H1 (cell line): Measurements from ENCODE around the gene ZNF200. TPM values are rescaled to one million over a fixed set of nuclear protein-coding genes. Genes with fewer than 3 reads are reported as not detected.

ENCODE experiments used
- CTCF ChIA-PET: fragments of 300-600 bp; sonication (Branson Sonifier 250); formaldehyde crosslinking; loops from one replicate; lab custom pipeline; 2021; ENCODE audit not compliant: partially characterized antibody; lab: Charles Lee
- POLR2A ChIA-PET: fragments of 300-600 bp; sonication (Branson Sonifier 250); formaldehyde crosslinking; loops from one replicate; lab custom pipeline; 2021; ENCODE audit warnings: inconsistent platforms; ENCODE audit not compliant: partially characterized antibody; lab: Charles Lee
- DNase-seq, 2 experiments: peaks; one replicate each; pipeline versions ENCODE4 v3.0.0 to v3.0.0-alpha.2; 2010 to 2022; ENCODE audit warnings: low spot score in 2 of 2, low read depth in 1 of 2, mixed read lengths in 1 of 2
- FAIRE-seq: peaks from 2 replicates; lab custom pipeline; 2011; peaks lifted over from hg19 to GRCh38; lab: Jason Lieb, UNC
- H2AFZ ChIP-seq: 2 replicates; pipeline ENCODE4 v1.8.1; 2012; ENCODE audit warnings: low read length, inconsistent platforms
- H2AK5ac ChIP-seq: 2 replicates; pipeline ENCODE4 v1.6.1; 2013; ENCODE audit warnings: low read depth, low read length
- H2BK120ac ChIP-seq: replicated peaks from 2 replicates; pipeline ENCODE3; 2013; ENCODE audit warnings: low read depth, low read length, inconsistent platforms
- H2BK12ac ChIP-seq: 2 replicates; pipeline ENCODE4 v1.6.1; 2013; ENCODE audit warnings: low read depth, low read length
- H2BK15ac ChIP-seq: 2 replicates; pipeline ENCODE4 v1.6.1; 2013; ENCODE audit warnings: low read length
- H2BK20ac ChIP-seq: 2 replicates; pipeline ENCODE4 v1.6.1; 2013; ENCODE audit warnings: low read length
- H2BK5ac ChIP-seq: 2 replicates; pipeline ENCODE4 v1.6.1; 2013; ENCODE audit warnings: low read depth, low read length
- H3K14ac ChIP-seq: 2 replicates; pipeline ENCODE4 v1.6.1; 2013; ENCODE audit warnings: inconsistent platforms; ENCODE audit not compliant: insufficient read length
- H3K18ac ChIP-seq: 2 replicates; pipeline ENCODE4 v1.6.1; 2013; ENCODE audit warnings: low read length; ENCODE audit errors: extremely low read depth
- H3K23ac ChIP-seq: 2 replicates; pipeline ENCODE4 v1.6.1; 2013; ENCODE audit warnings: inconsistent platforms; ENCODE audit not compliant: insufficient read length
- H3K23me2 ChIP-seq: 2 replicates; pipeline ENCODE4 v1.6.1; 2013; ENCODE audit warnings: low read depth, low read length
- H3K27ac ChIP-seq: 2 replicates; pipeline ENCODE4 v1.6.1; 2011; ENCODE audit warnings: low read depth, low read length, inconsistent platforms
- H3K27me3 ChIP-seq, 4 experiments: replicated peaks in 1 of 4; 1 replicate in 1 of 4; 2 replicates in 3 of 4; pipeline versions ENCODE4 v1.6.1 to v1.8.1; 2011 to 2013; ENCODE audit warnings: low read length in 3 of 4, mild to moderate bottlenecking in 3 of 4, inconsistent platforms in 2 of 4, mixed read lengths in 2 of 4, moderate library complexity in 1 of 4; ENCODE audit not compliant: control insufficient read depth in 3 of 4, insufficient read depth in 3 of 4; ENCODE audit errors: extremely low read depth in 1 of 4
- H3K36me3 ChIP-seq, 4 experiments: 2 replicates each; pipeline versions ENCODE4 v1.6.1 to v1.8.1; 2011 to 2013; ENCODE audit warnings: mild to moderate bottlenecking in 4 of 4, low read length in 3 of 4, moderate library complexity in 2 of 4, control low read depth in 1 of 4, inconsistent platforms in 1 of 4; ENCODE audit not compliant: insufficient read depth in 4 of 4, control insufficient read depth in 2 of 4
- H3K4ac ChIP-seq: replicated peaks from 2 replicates; pipeline ENCODE3; 2013; ENCODE audit warnings: low read length, low read depth, mixed read lengths, inconsistent platforms; ENCODE audit not compliant: insufficient read length
- H3K4me1 ChIP-seq, 4 experiments: replicated peaks in 1 of 4; 1 replicate in 1 of 4; 2 replicates in 3 of 4; pipeline versions ENCODE4 v1.6.1 to v1.8.1; 2011 to 2013; ENCODE audit warnings: low read length in 3 of 4, inconsistent platforms in 2 of 4, mixed read lengths in 1 of 4; ENCODE audit not compliant: insufficient read depth in 4 of 4, control insufficient read depth in 3 of 4
- H3K4me2 ChIP-seq, 2 experiments: 2 replicates each; pipeline versions ENCODE4 v1.6.1 to v1.8.1; 2011 to 2013; ENCODE audit warnings: low read depth in 2 of 2, low read length in 2 of 2, control low read depth in 1 of 2, inconsistent platforms in 1 of 2, mild to moderate bottlenecking in 1 of 2; ENCODE audit not compliant: insufficient read depth in 1 of 2
- H3K4me3 ChIP-seq, 4 experiments: fragments of 200-600, 300-600 bp in 1 of 4; sonication (generic), shearing (Covaris generic), sonication (Bioruptor Twin) in 1 of 4; 2 replicates each; pipeline versions ENCODE4 v1.5.1 to v1.8.1; 2011 to 2016; ENCODE audit warnings: low read length in 4 of 4, low read depth in 3 of 4, control low read depth in 2 of 4, inconsistent platforms in 2 of 4, mild to moderate bottlenecking in 2 of 4, mixed read lengths in 1 of 4, moderate library complexity in 1 of 4; ENCODE audit not compliant: insufficient read depth in 2 of 4; ENCODE audit errors: extremely low read depth in 1 of 4
- H3K56ac ChIP-seq: replicated peaks from 2 replicates; pipeline ENCODE3; 2013; ENCODE audit warnings: low read depth, mild to moderate bottlenecking, mixed read lengths, low read length, inconsistent platforms; ENCODE audit not compliant: insufficient read length
- H3K79me1 ChIP-seq: 2 replicates; pipeline ENCODE4 v1.6.1; 2013; ENCODE audit warnings: low read depth, low read length, control low read depth
- H3K79me2 ChIP-seq, 2 experiments: 2 replicates each; pipeline versions ENCODE4 v1.6.1 to v1.8.1; 2012 to 2013; ENCODE audit warnings: low read length in 2 of 2, mild to moderate bottlenecking in 2 of 2, inconsistent platforms in 1 of 2; ENCODE audit not compliant: insufficient read depth in 2 of 2, control insufficient read depth in 1 of 2
- H3K9ac ChIP-seq, 4 experiments: replicated peaks in 1 of 4; 1 replicate in 1 of 4; 2 replicates in 3 of 4; pipeline versions ENCODE4 v1.6.1 to v1.8.1; 2011 to 2013; ENCODE audit warnings: low read depth in 3 of 4, low read length in 3 of 4, control low read depth in 2 of 4, mild to moderate bottlenecking in 2 of 4, moderate library complexity in 2 of 4, inconsistent platforms in 1 of 4; ENCODE audit errors: extremely low read depth in 1 of 4
- H3K9me3 ChIP-seq, 2 experiments: 2 replicates each; pipeline versions ENCODE4 v1.6.1 to v1.8.1; 2012 to 2013; ENCODE audit warnings: mild to moderate bottlenecking in 2 of 2, moderate library complexity in 2 of 2, control low read depth in 1 of 2, inconsistent platforms in 1 of 2, low read depth in 1 of 2, low read length in 1 of 2, mixed read lengths in 1 of 2; ENCODE audit not compliant: insufficient read depth in 2 of 2
- H4K20me1 ChIP-seq, 2 experiments: replicated peaks in 1 of 2; 2 replicates each; pipeline versions ENCODE3 to v1.8.1; 2011 to 2013; ENCODE audit warnings: inconsistent platforms in 2 of 2, low read length in 2 of 2, mild to moderate bottlenecking in 1 of 2; ENCODE audit not compliant: insufficient read depth in 2 of 2, control insufficient read depth in 1 of 2
- H4K5ac ChIP-seq: 2 replicates; pipeline ENCODE4 v1.6.1; 2013; ENCODE audit warnings: low read length, low read depth, mixed read lengths, inconsistent platforms; ENCODE audit not compliant: insufficient read length
- H4K8ac ChIP-seq: 2 replicates; pipeline ENCODE4 v1.8.0; 2013; ENCODE audit warnings: mild to moderate bottlenecking, moderate library complexity, low read length, inconsistent platforms; ENCODE audit not compliant: insufficient read depth; ENCODE audit errors: extremely low read depth
- H4K91ac ChIP-seq: replicated peaks from 2 replicates; pipeline ENCODE3; 2013; ENCODE audit warnings: low read length, mixed read lengths, inconsistent platforms; ENCODE audit not compliant: insufficient read length
- ATF2 ChIP-seq: IDR thresholded peaks from 2 replicates; pipeline ENCODE4 v1.6.1; 2012; ENCODE audit warnings: low read length, inconsistent platforms
- ATF3 ChIP-seq: IDR thresholded peaks from 2 replicates; pipeline ENCODE4 v1.6.1; 2011; ENCODE audit warnings: low read depth, mild to moderate bottlenecking, low read length; ENCODE audit not compliant: insufficient read depth
- HDAC2 ChIP-seq, 2 experiments: fragments of 300-600 bp in 1 of 2; sonication (generic) in 1 of 2; IDR thresholded peaks; 2 replicates each; pipeline ENCODE4 v1.6.1; 2011 to 2012; ENCODE audit warnings: low read depth in 2 of 2, low read length in 2 of 2, mild to moderate bottlenecking in 2 of 2, moderate library complexity in 2 of 2, borderline replicate concordance in 1 of 2, inconsistent platforms in 1 of 2
- HDAC6 ChIP-seq: IDR thresholded peaks from one replicate; pipeline ENCODE4 v1.7.1; 2012; ENCODE audit warnings: low read depth, mild to moderate bottlenecking, inconsistent platforms, low read length, moderate library complexity
- RFX5 ChIP-seq: IDR thresholded peaks from 2 replicates; pipeline ENCODE4 v1.6.1; 2011; ENCODE audit warnings: low read depth, low read length, improper control_type of control experiment, borderline replicate concordance
- SIN3A ChIP-seq, 2 experiments: IDR thresholded peaks in 1 of 2; conservative IDR thresholded peaks in 1 of 2; 2 replicates each; pipeline ENCODE4 v1.6.1; 2011 to 2012; ENCODE audit warnings: low read length in 2 of 2, improper control_type of control experiment in 1 of 2, low read depth in 1 of 2, mild to moderate bottlenecking in 1 of 2
- SP2 ChIP-seq: IDR thresholded peaks from 2 replicates; pipeline ENCODE4 v1.6.1; 2012; ENCODE audit warnings: mild to moderate bottlenecking, low read length, inconsistent platforms
- WGBS, 2 experiments: shearing (Covaris generic) in 1 of 2; methylation state at CpG; one replicate each; pipeline versions ENCODE4 v1.1.6 to v1.1.7; 2013 to 2015; ENCODE audit warnings: low lambda C conversion rate in 2 of 2, mixed read lengths in 2 of 2, inconsistent platforms in 1 of 2, low coverage in 1 of 2, missing lambda C conversion rate in 1 of 2; ENCODE audit not compliant: insufficient replicate concordance in 2 of 2, insufficient coverage in 1 of 2, insufficient read length in 1 of 2; ENCODE audit errors: extremely low coverage in 1 of 2, missing lambda C conversion rate in 1 of 2; 5-methylcytosine and 5-hydroxymethylcytosine counted together
- polyA plus RNA-seq, 7 experiments: library from polyadenylated mRNA; depleted of rRNA in 3 of 7; stranded (reverse) in 5 of 7; unstranded in 2 of 7; fragments of >200 nt in 5 of 7; fragments of 200-250 nt in 2 of 7; gene quantifications; 1 replicate in 5 of 7; 2 replicates in 1 of 7; 4 replicates in 1 of 7; pipeline versions ENCODE4 v1.2.1 to v1.2.3, GENCODE V29; 2011 to 2013; ENCODE audit warnings: missing spikeins in 2 of 7, mixed read lengths in 2 of 7
- total RNA-seq: library from RNA; stranded (reverse); fragmentation: NEBNext Ultra II Directional; extraction: Animal tissue kit (Norgen Biotek cat#: 25700); gene quantifications from 2 replicates; pipeline ENCODE4 v1.2.1, GENCODE V29; 2021

Gene ZNF200
- total and polyA plus RNA-seq, 2 of the 8 experiments (the other 6 are each of a cell fraction or from before 2014, with no cell fraction given) = 2.7 to 9.9 TPM

- no peaks in the 10 kb centered on the region for H3K79me2 ChIP-seq
- H2BK5ac ChIP-seq = peak overlapping the region; percentile 88; the same call in 1 of the 2 replicates
- FAIRE-seq (no peak), DNase-seq (peak in 1 of 2 experiments; percentile 96)
- H3K18ac ChIP-seq = peak overlapping the region; percentile 93
- WGBS, 2 experiments = 2% methylated on average over 61 of the region's 61 CpGs; no CpG with 5 or more reads in 1 of the 2 experiments
- peaks cover 0 to 5% (median 0%) of the 10 kb centered on the region in 4 experiments; a peak in 2 of 7 replicates for H3K4me1 ChIP-seq
- peak overlapping the region; percentile 73 for H4K91ac ChIP-seq
- H3K27ac ChIP-seq = no peak overlapping the region
- H3K27me3 ChIP-seq = peaks cover 5 to 17% (median 14%) of the 10 kb centered on the region in 4 experiments
- no peaks in the 10 kb centered on the region for H3K79me1 ChIP-seq
- peaks cover 17% of the 10 kb centered on the region for H3K23me2 ChIP-seq
- H4K20me1 ChIP-seq = no peaks in the 10 kb centered on the region
- H3K9me3 ChIP-seq = no peaks in the 10 kb centered on the region; a peak in 1 of 4 replicates
- CTCF ChIA-PET = interaction anchor here (0.7 to 1.5 kb wide), 7 partner anchors 9 to 78 kb away, joined by 3 to 5 read pairs (median 3); no protein-coding TSS in a partner anchor
- no peak overlapping the region for H3K4ac ChIP-seq
- H3K4me3 ChIP-seq = peak overlapping the region; percentile 93 to 99 (median 94)
- peak overlapping the region; percentile 60; the same call in 1 of the 2 replicates for H2BK12ac ChIP-seq
- no peaks in the 10 kb centered on the region for H3K36me3 ChIP-seq
- H3K9ac ChIP-seq = peak overlapping the region in 3 of 4 experiments; percentile 45 to 61 (median 55); a peak in 6 of 7 replicates
- H4K5ac ChIP-seq = no peak overlapping the region
- POLR2A ChIA-PET = interaction anchor here (0.6 to 2.3 kb wide), 7 partner anchors 9 to 142 kb away, joined by 3 to 13 read pairs (median 6); partner anchors contain the start of gene ZNF263
- H2BK120ac ChIP-seq = peak overlapping the region; percentile 72
- H2AK5ac ChIP-seq = no peak overlapping the region
- peak overlapping the region; percentile 96 for H2AFZ ChIP-seq
- peak overlapping the region; percentile 98; the same call in 1 of the 2 replicates for H2BK15ac ChIP-seq
- peak overlapping the region; percentile 86; the same call in 1 of the 2 replicates for H2BK20ac ChIP-seq
- H3K23ac ChIP-seq = no peak overlapping the region
- no peak overlapping the region for H3K14ac ChIP-seq
- peak overlapping the region; percentile 97 to 98 for H3K4me2 ChIP-seq
- no peak overlapping the region; the same call in 1 of the 2 replicates for H4K8ac ChIP-seq
- peak overlapping the region; percentile 46 for H3K56ac ChIP-seq
- TF ChIP-seq SIN3A (conservative IDR thresholded peaks at IDR 0.05 in 1 of 2, IDR thresholded peaks at IDR 0.05 in 1 of 2; ENCODE audit: low read depth in 1 of 2, low read length in 2 of 2) (0 out of 4 replicates have a peak, but pooled peaks of 1 of the 2 experiments have one; percentile 17), HDAC6 (no peak), HDAC2 (IDR thresholded peaks at IDR 0.05; ENCODE audit: borderline replicate concordance in 1 of 2, low read depth in 2 of 2, low read length in 2 of 2) (no peak; a peak in 1 of 4 replicates), SP2 (no peak), RFX5 (no peak), ATF3 (no peak), ATF2 (no peak)
Observed at GRCh38 chr16:3188925-3189825, 45.8 kb downstream of the ZNF200 start.
